GM12873 (cell line): ENCODE data around the gene PHGDH.

Source experiments
- CTCF ChIP-seq: IDR thresholded peaks from 2 replicates; pipeline ENCODE4 v1.5.1; 2012; ENCODE audit warnings: low read depth, mild to moderate bottlenecking, moderate library complexity, low read length, control low read depth; ENCODE audit not compliant: insufficient read depth; ENCODE audit errors: missing control alignments

Gene PHGDH

GRCh38 chr1:119714583-119714982, 2.8 kb downstream of the PHGDH start:
- TF ChIP-seq CTCF, result no peak

GRCh38 chr1:119715542-119715941, 3.8 kb downstream of the PHGDH start:
- no peak for TF ChIP-seq CTCF

GRCh38 chr1:119718409-119718808, 6.7 kb downstream of the PHGDH start:
- no peak for TF ChIP-seq CTCF

- TF ChIP-seq CTCF, result no peak
These were observed 7.2 kb downstream of the PHGDH start for GRCh38 chr1:119718972-119719371.

- TF ChIP-seq CTCF, result no peak
These were observed 9.2 kb downstream of the PHGDH start for GRCh38 chr1:119720866-119721440.

GRCh38 chr1:119721896-119722295, 10.2 kb downstream of the PHGDH start:
- TF ChIP-seq CTCF, result no peak

GRCh38 chr1:119724611-119725218, 13.0 kb downstream of the PHGDH start:
- no peak for TF ChIP-seq CTCF
